ENCODE data around the gene ASB13. TPM values are rescaled to one million over a fixed set of nuclear protein-coding genes. Genes with fewer than 3 reads are reported as not detected.

The ASB13 gene
- total and polyA plus RNA-seq, 10 of the 15 experiments (the other 5 are each of a cell fraction or from before 2014, with no cell fraction given), result 0.02 to 0.59 (median 0.10) TPM; not detected in 2

GRCh38 chr10:5633166-5633749, 33.1 kb downstream of the ASB13 start:
- BruUV-seq (replicated peaks), result no TSS peak
- peaks cover 8% of the 10 kb centered on the region for H3K4me1 ChIP-seq (ENCODE audit: control insufficient read depth, insufficient read depth, low read length)
- no peaks in the 10 kb centered on the region for H3K36me3 ChIP-seq (ENCODE audit: control insufficient read depth in 2 of 2, insufficient read depth in 2 of 2, low read length in 1 of 2)
- 59% methylated on average over 6 of the region's 6 CpGs for WGBS (ENCODE audit: insufficient coverage, insufficient replicate concordance, low lambda C conversion rate, missing lambda C conversion rate)
- peaks cover 2 to 3% of the 10 kb centered on the region in 2 experiments; a peak in 3 of 4 replicates for H3K27me3 ChIP-seq (replicated peaks in 1 of 2; ENCODE audit: control insufficient read depth in 2 of 2, insufficient read depth in 2 of 2, low read length in 1 of 2)
- no peak overlapping the region for H3K27ac ChIP-seq (ENCODE audit: control insufficient read depth, insufficient read depth)
- H3K4me3 ChIP-seq, result no peak overlapping the region
- no peak overlapping the region for H3K4me2 ChIP-seq (ENCODE audit: control insufficient read depth, insufficient read depth)
- ChIA-PET CTCF (interaction anchor here (2.5 to 21.3 kb wide), 2 partner anchors 10 to 193 kb away, joined by 11 to 535 read pairs; no protein-coding TSS in a partner anchor), POLR2A (no interaction called here), RAD21 (ENCODE audit: unreplicated experiment) (no interaction called here), SMC1A (ENCODE audit: uncharacterized antibody, unreplicated experiment) (interaction anchor here (1.2 kb wide), 1 partner anchor 200 kb away, joined by 4 read pairs; no protein-coding TSS in a partner anchor)
- H3K79me2 ChIP-seq (ENCODE audit: control insufficient read depth, insufficient read depth, low read length), result no peaks in the 10 kb centered on the region
- H4K20me1 ChIP-seq (ENCODE audit: control insufficient read depth, insufficient read depth), result no peaks in the 10 kb centered on the region
- DNase-seq (ENCODE audit: low read depth, low spot score) (no peak), ATAC-seq (no peak), FAIRE-seq (no peak)
- H3K9ac ChIP-seq (ENCODE audit: control insufficient read depth, insufficient read depth, low read length), result no peak overlapping the region
- intact Hi-C loops (cut with micrococcal nuclease; ENCODE audit: unreplicated experiment), result no loop called here
- no peak overlapping the region for H2AFZ ChIP-seq (ENCODE audit: control insufficient read depth, low read depth, low read length)
- in situ Hi-C loops (cut with MboI), result no loop called here
- no peaks in the 10 kb centered on the region for H3K9me3 ChIP-seq (replicated peaks; ENCODE audit: control insufficient read depth, insufficient read depth, low read length)
- TF ChIP-seq, protein P1, sequence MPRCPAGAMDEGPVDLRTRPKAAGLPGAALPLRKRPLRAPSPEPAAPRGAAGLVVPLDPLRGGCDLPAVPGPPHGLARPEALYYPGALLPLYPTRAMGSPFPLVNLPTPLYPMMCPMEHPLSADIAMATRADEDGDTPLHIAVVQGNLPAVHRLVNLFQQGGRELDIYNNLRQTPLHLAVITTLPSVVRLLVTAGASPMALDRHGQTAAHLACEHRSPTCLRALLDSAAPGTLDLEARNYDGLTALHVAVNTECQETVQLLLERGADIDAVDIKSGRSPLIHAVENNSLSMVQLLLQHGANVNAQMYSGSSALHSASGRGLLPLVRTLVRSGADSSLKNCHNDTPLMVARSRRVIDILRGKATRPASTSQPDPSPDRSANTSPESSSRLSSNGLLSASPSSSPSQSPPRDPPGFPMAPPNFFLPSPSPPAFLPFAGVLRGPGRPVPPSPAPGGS (IDR thresholded peaks at IDR 0.05; ENCODE audit: borderline replicate concordance, insufficient read depth, low read depth, low read length, poor library complexity, severe bottlenecking), result no peak
- no peak for TF ChIP-seq USF2 (IDR thresholded peaks at IDR 0.05; ENCODE audit: borderline replicate concordance, low read depth, low read length)
- no peak for TF ChIP-seq EED (IDR thresholded peaks at IDR 0.05; ENCODE audit: low read depth)
- TF ChIP-seq STAT3 (IDR thresholded peaks at IDR 0.05; ENCODE audit: low read depth, low read length), result no peak
- TF ChIP-seq SIX5 (IDR thresholded peaks at IDR 0.05; ENCODE audit: low read depth, low read length, severe bottlenecking), result no peak
- TF ChIP-seq YBX1 (IDR thresholded peaks at IDR 0.05), result no peak
- no peak for TF ChIP-seq PAX5 (IDR thresholded peaks at IDR 0.05; ENCODE audit: borderline replicate concordance, low read depth, low read length)
- no peak for TF ChIP-seq PML (IDR thresholded peaks at IDR 0.05; ENCODE audit: low read length)
- TF ChIP-seq SPI1 (IDR thresholded peaks at IDR 0.05; ENCODE audit: borderline replicate concordance, insufficient read depth, low read depth, low read length), result no peak
- no peak for TF ChIP-seq MEF2B (IDR thresholded peaks at IDR 0.05; ENCODE audit: partially characterized antibody, poor library complexity, severe bottlenecking)
- TF ChIP-seq CREB1 (IDR thresholded peaks at IDR 0.05; ENCODE audit: low read depth), result no peak
- TF ChIP-seq WRNIP1 (IDR thresholded peaks at IDR 0.05; ENCODE audit: borderline replicate concordance, low read depth, low read length), result no peak
- no peak for TF ChIP-seq IKZF2 (IDR thresholded peaks at IDR 0.05)
- TF ChIP-seq, protein P2, sequence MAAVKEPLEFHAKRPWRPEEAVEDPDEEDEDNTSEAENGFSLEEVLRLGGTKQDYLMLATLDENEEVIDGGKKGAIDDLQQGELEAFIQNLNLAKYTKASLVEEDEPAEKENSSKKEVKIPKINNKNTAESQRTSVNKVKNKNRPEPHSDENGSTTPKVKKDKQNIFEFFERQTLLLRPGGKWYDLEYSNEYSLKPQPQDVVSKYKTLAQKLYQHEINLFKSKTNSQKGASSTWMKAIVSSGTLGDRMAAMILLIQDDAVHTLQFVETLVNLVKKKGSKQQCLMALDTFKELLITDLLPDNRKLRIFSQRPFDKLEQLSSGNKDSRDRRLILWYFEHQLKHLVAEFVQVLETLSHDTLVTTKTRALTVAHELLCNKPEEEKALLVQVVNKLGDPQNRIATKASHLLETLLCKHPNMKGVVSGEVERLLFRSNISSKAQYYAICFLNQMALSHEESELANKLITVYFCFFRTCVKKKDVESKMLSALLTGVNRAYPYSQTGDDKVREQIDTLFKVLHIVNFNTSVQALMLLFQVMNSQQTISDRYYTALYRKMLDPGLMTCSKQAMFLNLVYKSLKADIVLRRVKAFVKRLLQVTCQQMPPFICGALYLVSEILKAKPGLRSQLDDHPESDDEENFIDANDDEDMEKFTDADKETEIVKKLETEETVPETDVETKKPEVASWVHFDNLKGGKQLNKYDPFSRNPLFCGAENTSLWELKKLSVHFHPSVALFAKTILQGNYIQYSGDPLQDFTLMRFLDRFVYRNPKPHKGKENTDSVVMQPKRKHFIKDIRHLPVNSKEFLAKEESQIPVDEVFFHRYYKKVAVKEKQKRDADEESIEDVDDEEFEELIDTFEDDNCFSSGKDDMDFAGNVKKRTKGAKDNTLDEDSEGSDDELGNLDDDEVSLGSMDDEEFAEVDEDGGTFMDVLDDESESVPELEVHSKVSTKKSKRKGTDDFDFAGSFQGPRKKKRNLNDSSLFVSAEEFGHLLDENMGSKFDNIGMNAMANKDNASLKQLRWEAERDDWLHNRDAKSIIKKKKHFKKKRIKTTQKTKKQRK (IDR thresholded peaks at IDR 0.05; ENCODE audit: low read depth, low read length), result no peak
- TF ChIP-seq, protein P3, sequence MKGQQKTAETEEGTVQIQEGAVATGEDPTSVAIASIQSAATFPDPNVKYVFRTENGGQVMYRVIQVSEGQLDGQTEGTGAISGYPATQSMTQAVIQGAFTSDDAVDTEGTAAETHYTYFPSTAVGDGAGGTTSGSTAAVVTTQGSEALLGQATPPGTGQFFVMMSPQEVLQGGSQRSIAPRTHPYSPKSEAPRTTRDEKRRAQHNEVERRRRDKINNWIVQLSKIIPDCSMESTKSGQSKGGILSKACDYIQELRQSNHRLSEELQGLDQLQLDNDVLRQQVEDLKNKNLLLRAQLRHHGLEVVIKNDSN (IDR thresholded peaks at IDR 0.05; ENCODE audit: borderline replicate concordance, extremely low read length, insufficient read depth, low read depth, low read length), result no peak
- no peak for TF ChIP-seq TARDBP (IDR thresholded peaks at IDR 0.05; ENCODE audit: borderline replicate concordance)
- no peak for TF ChIP-seq EP300 (IDR thresholded peaks at IDR 0.05; ENCODE audit: borderline replicate concordance in 1 of 2, control insufficient read depth in 1 of 2, low read depth in 2 of 2, low read length in 2 of 2)
- TF ChIP-seq POLR2A (IDR thresholded peaks at IDR 0.05; ENCODE audit: low read depth, low read length), result no peak
